HepG2 (cell line): ENCODE data around the gene FAM222A. TPM values are rescaled to one million over a fixed set of nuclear protein-coding genes. Genes with fewer than 3 reads are reported as not detected.

Source experiments
- CBFB ChIP-seq: sonication (generic); formaldehyde crosslinking; IDR thresholded peaks from 2 replicates; pipeline ENCODE4 v1.4.0; 2020; ENCODE audit warnings: missing genetic modification reagents
- FOXO1 ChIP-seq: sonication (generic); formaldehyde crosslinking; IDR thresholded peaks from 2 replicates; pipeline ENCODE4 v1.4.0; 2020; ENCODE audit warnings: missing genetic modification reagents
- MAFK ChIP-seq, 2 experiments: IDR thresholded peaks in 1 of 2; conservative IDR thresholded peaks in 1 of 2; 2 replicates each; pipeline ENCODE4 v1.6.1; 2011; ENCODE audit warnings: improper control_type of control experiment in 2 of 2, low read length in 2 of 2
- NR2F2 ChIP-seq: IDR thresholded peaks from 2 replicates; pipeline ENCODE4 v1.6.1; 2012; ENCODE audit warnings: low read depth, inconsistent platforms, borderline replicate concordance
- PHF20 ChIP-seq: sonication (generic); formaldehyde crosslinking; IDR thresholded peaks from 2 replicates; pipeline ENCODE4 v1.5.0; 2020; ENCODE audit warnings: mild to moderate bottlenecking, missing genetic modification reagents
- REXO4 ChIP-seq: sonication (generic); formaldehyde crosslinking; IDR thresholded peaks from 2 replicates; pipeline ENCODE4 v1.8.0; 2022; ENCODE audit warnings: missing genetic modification reagents, mild to moderate bottlenecking, borderline replicate concordance
- TARDBP ChIP-seq: sonication (generic); formaldehyde crosslinking; IDR thresholded peaks from 2 replicates; pipeline ENCODE4 v1.8.0; 2022; ENCODE audit warnings: mild to moderate bottlenecking, missing genetic modification reagents
- THAP11 ChIP-seq: IDR thresholded peaks from 2 replicates; pipeline ENCODE4 v1.6.1; 2016; ENCODE audit warnings: missing biosample characterization, missing genetic modification reagents
- ZNF205 ChIP-seq: IDR thresholded peaks from 2 replicates; pipeline ENCODE4 v1.6.1; 2018; ENCODE audit warnings: missing biosample characterization, missing genetic modification reagents
- ZNF234 ChIP-seq: sonication (generic); formaldehyde crosslinking; conservative IDR thresholded peaks from 2 replicates; pipeline ENCODE4 v1.5.1; 2020; ENCODE audit warnings: mild to moderate bottlenecking, missing genetic modification reagents
- ZNF260 ChIP-seq: sonication (generic); formaldehyde crosslinking; IDR thresholded peaks from 2 replicates; pipeline ENCODE4 v1.4.0; 2020; ENCODE audit warnings: missing genetic modification reagents, low read depth, mild to moderate bottlenecking, borderline replicate concordance
- ZNF264 ChIP-seq: sonication (generic); formaldehyde crosslinking; IDR thresholded peaks from 2 replicates; pipeline ENCODE4 v1.4.0; 2020; ENCODE audit warnings: missing genetic modification reagents
- ZNF383 ChIP-seq: sonication (generic); formaldehyde crosslinking; IDR thresholded peaks from 2 replicates; pipeline ENCODE4 v1.4.0; 2020; ENCODE audit warnings: missing genetic modification reagents, mild to moderate bottlenecking, borderline replicate concordance
- ZNF430 ChIP-seq: sonication (generic); formaldehyde crosslinking; IDR thresholded peaks from 2 replicates; pipeline ENCODE4 v1.9.0; 2021; ENCODE audit warnings: mild to moderate bottlenecking, missing genetic modification reagents
- ZNF589 ChIP-seq: sonication (generic); formaldehyde crosslinking; conservative IDR thresholded peaks from 2 replicates; pipeline ENCODE4 v1.8.0; 2022; ENCODE audit warnings: mild to moderate bottlenecking, moderate library complexity, missing genetic modification reagents
- ZNF761 ChIP-seq: sonication (generic); formaldehyde crosslinking; conservative IDR thresholded peaks from 2 replicates; pipeline ENCODE4 v1.4.0; 2020; ENCODE audit warnings: mild to moderate bottlenecking, missing genetic modification reagents
- ZSCAN29 ChIP-seq: sonication (generic); formaldehyde crosslinking; conservative IDR thresholded peaks from 2 replicates; pipeline ENCODE4 v1.4.0; 2020; ENCODE audit warnings: mild to moderate bottlenecking, missing genetic modification reagents
- polyA plus RNA-seq, 8 experiments: library from polyadenylated mRNA; depleted of rRNA in 3 of 8; stranded (reverse) in 7 of 8; unstranded in 1 of 8; fragments of >200 nt; fragmentation: Illumina TruSeq in 4 of 8; extraction: Trizol in 4 of 8; gene quantifications; 2 replicates each; pipeline versions ENCODE4 v1.2.1 to v1.2.3, GENCODE V29; 2011 to 2016; ENCODE audit warnings: low read depth in 4 of 8, missing spikeins in 1 of 8, mixed read lengths in 1 of 8; ENCODE audit not compliant: insufficient read depth in 1 of 8
- total RNA-seq, 5 experiments: library from RNA; depleted of rRNA; stranded (reverse); fragments of >200 nt; fragmentation: Illumina TruSeq; extraction: Trizol; gene quantifications; 2 replicates each; pipeline ENCODE4 v1.2.3, GENCODE V29; 2016; ENCODE audit warnings: low read depth in 1 of 5
- TF ChIP-seq, protein P1 (sequence below): sonication (generic); formaldehyde crosslinking; IDR thresholded peaks from 2 replicates; pipeline ENCODE4 v1.4.0; 2020; ENCODE audit warnings: mild to moderate bottlenecking, low read depth, missing genetic modification reagents
- TF ChIP-seq, protein P2 (sequence below): IDR thresholded peaks from 2 replicates; pipeline ENCODE4 v1.6.1; 2018; ENCODE audit warnings: missing genetic modification reagents
- TF ChIP-seq, protein P3 (sequence below): IDR thresholded peaks from 2 replicates; pipeline ENCODE4 v1.6.1; 2016; ENCODE audit warnings: low read depth, borderline replicate concordance
- TF ChIP-seq, protein P4 (sequence below): sonication (generic); formaldehyde crosslinking; IDR thresholded peaks from 2 replicates; pipeline ENCODE4 v1.5.0; 2020; ENCODE audit warnings: missing genetic modification reagents
- TF ChIP-seq, protein P5 (sequence below): sonication (generic); formaldehyde crosslinking; IDR thresholded peaks from 2 replicates; pipeline ENCODE4 v1.5.0; 2020; ENCODE audit warnings: missing genetic modification reagents
- TF ChIP-seq, protein P6 (sequence below): sonication (generic); formaldehyde crosslinking; IDR thresholded peaks from 2 replicates; pipeline ENCODE4 v1.4.0; 2020; ENCODE audit warnings: mild to moderate bottlenecking, missing genetic modification reagents
- TF ChIP-seq, protein P7 (sequence below): sonication (generic); formaldehyde crosslinking; IDR thresholded peaks from 2 replicates; pipeline ENCODE4 v1.4.0; 2020; ENCODE audit warnings: mild to moderate bottlenecking, missing genetic modification reagents

The FAM222A gene
- total and polyA plus RNA-seq, 2 of the 13 experiments (the other 11 are each of a cell fraction or from before 2014, with no cell fraction given), result 2.7 to 9.6 TPM

DNA sequence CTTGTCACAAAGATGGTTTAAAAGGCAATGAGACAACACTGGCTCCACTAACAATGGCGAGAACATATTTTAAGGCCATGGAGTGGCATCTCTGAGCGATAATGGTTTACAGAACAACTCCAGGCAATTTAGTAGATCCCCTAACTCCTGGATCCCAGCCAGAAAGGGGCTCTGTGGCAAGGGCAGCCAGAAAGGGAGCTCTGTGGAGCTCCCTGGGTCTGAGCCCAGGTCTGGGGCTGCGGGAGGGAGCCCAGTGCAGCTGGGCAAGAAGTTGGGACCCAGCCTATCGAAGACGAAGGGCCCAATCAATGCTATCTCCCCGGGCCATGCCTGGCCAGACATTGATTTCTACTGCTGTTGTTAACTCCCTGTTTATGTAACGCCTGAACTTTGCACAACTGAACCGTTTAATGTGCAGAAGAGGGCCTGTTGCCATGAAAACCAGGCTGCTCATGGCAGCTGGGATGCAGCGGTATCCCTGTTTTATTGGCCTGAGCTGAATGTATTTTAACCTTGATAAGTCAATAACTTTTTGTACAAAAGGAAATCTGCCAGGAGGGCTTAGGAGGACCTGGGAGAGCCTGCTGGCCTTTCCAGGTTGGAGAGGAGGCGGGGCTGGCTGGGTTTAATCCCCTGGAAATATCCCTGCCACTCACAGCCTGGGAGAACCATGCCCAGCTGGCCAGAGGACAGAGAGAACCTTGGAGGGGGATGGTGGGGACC lies 6.7 kb upstream of the FAM222A start (continued):
- TF ChIP-seq ZNF260 (CRISPR knock-in tag) (no peak), ZNF264 (CRISPR knock-in tag) (0 out of 2 replicates have a peak, but pooled peaks have one; percentile 22), REXO4 (no peak), TARDBP (0 out of 2 replicates have a peak, but pooled peaks have one; percentile 39), MAFK (conservative IDR thresholded peaks at IDR 0.05 in 1 of 2, IDR thresholded peaks at IDR 0.05 in 1 of 2; ENCODE audit: low read length in 2 of 2) (no peak; a peak in 1 of 4 replicates), ZNF205 (CRISPR knock-in tag) (peak; percentile 61; the same call in 1 of the 2 replicates), FOXO1 (CRISPR knock-in tag) (peak; percentile 93), ZNF589 (no peak), CBFB (no peak), ZNF761 (CRISPR knock-in tag) (0 out of 2 replicates have a peak, but pooled peaks have one; percentile 12), NR2F2 (0 out of 2 replicates have a peak, but pooled peaks have one; percentile 21), PHF20 (CRISPR knock-in tag) (no peak), ZSCAN29 (no peak), ZNF383 (CRISPR knock-in tag) (no peak), THAP11 (CRISPR knock-in tag) (peak; percentile 74), ZNF430 (0 out of 2 replicates have a peak, but pooled peaks have one; percentile 41), ZNF234 (CRISPR knock-in tag) (no peak)
- TF ChIP-seq, protein P1, sequence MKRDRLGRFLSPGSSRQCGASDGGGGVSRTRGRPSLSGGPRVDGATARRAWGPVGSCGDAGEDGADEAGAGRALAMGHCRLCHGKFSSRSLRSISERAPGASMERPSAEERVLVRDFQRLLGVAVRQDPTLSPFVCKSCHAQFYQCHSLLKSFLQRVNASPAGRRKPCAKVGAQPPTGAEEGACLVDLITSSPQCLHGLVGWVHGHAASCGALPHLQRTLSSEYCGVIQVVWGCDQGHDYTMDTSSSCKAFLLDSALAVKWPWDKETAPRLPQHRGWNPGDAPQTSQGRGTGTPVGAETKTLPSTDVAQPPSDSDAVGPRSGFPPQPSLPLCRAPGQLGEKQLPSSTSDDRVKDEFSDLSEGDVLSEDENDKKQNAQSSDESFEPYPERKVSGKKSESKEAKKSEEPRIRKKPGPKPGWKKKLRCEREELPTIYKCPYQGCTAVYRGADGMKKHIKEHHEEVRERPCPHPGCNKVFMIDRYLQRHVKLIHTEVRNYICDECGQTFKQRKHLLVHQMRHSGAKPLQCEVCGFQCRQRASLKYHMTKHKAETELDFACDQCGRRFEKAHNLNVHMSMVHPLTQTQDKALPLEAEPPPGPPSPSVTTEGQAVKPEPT (CRISPR knock-in tag), result no peak
- TF ChIP-seq, protein P2, sequence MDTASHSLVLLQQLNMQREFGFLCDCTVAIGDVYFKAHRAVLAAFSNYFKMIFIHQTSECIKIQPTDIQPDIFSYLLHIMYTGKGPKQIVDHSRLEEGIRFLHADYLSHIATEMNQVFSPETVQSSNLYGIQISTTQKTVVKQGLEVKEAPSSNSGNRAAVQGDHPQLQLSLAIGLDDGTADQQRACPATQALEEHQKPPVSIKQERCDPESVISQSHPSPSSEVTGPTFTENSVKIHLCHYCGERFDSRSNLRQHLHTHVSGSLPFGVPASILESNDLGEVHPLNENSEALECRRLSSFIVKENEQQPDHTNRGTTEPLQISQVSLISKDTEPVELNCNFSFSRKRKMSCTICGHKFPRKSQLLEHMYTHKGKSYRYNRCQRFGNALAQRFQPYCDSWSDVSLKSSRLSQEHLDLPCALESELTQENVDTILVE (CRISPR knock-in tag), result peak; percentile 25; the same call in 1 of the 2 replicates
- TF ChIP-seq, protein P3, sequence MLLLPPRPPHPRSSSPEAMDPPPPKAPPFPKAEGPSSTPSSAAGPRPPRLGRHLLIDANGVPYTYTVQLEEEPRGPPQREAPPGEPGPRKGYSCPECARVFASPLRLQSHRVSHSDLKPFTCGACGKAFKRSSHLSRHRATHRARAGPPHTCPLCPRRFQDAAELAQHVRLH (CRISPR knock-in tag), result peak; percentile 67; the same call in 1 of the 2 replicates
- TF ChIP-seq, protein P4, sequence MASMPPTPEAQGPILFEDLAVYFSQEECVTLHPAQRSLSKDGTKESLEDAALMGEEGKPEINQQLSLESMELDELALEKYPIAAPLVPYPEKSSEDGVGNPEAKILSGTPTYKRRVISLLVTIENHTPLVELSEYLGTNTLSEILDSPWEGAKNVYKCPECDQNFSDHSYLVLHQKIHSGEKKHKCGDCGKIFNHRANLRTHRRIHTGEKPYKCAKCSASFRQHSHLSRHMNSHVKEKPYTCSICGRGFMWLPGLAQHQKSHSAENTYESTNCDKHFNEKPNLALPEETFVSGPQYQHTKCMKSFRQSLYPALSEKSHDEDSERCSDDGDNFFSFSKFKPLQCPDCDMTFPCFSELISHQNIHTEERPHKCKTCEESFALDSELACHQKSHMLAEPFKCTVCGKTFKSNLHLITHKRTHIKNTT (CRISPR knock-in tag), result no peak
- TF ChIP-seq, protein P5, sequence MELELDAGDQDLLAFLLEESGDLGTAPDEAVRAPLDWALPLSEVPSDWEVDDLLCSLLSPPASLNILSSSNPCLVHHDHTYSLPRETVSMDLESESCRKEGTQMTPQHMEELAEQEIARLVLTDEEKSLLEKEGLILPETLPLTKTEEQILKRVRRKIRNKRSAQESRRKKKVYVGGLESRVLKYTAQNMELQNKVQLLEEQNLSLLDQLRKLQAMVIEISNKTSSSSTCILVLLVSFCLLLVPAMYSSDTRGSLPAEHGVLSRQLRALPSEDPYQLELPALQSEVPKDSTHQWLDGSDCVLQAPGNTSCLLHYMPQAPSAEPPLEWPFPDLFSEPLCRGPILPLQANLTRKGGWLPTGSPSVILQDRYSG (CRISPR knock-in tag), result no peak
- TF ChIP-seq, protein P6, sequence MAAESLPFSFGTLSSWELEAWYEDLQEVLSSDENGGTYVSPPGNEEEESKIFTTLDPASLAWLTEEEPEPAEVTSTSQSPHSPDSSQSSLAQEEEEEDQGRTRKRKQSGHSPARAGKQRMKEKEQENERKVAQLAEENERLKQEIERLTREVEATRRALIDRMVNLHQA (CRISPR knock-in tag), result no peak
- TF ChIP-seq, protein P7, sequence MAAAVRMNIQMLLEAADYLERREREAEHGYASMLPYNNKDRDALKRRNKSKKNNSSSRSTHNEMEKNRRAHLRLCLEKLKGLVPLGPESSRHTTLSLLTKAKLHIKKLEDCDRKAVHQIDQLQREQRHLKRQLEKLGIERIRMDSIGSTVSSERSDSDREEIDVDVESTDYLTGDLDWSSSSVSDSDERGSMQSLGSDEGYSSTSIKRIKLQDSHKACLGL (CRISPR knock-in tag), result no peak
